A549 (cell line): Measurements from ENCODE around the gene NHERF1. TPM values are rescaled to one million over a fixed set of nuclear protein-coding genes. Genes with fewer than 3 reads are reported as not detected.
A peak's percentile ranks its signal among the peaks of the same experiment; 100 is the strongest.

Source experiments
- ATAC-seq, 2 experiments: fragments of 200-7000 bp in 1 of 2; fragments of >200 bp in 1 of 2; cut with Nextera tagmentation in 1 of 2; cut with Tn5 transposase in 1 of 2; 3 replicates each; pipeline versions ENCODE4 v1.8.0 to v1.9.1; 2018 to 2020; ENCODE audit warnings: mild to moderate bottlenecking in 1 of 2, moderate library complexity in 1 of 2
- CTCF ChIA-PET: fragments of 300-600 bp; sonication (Branson Sonifier 250); formaldehyde crosslinking; extraction: SDS; loops from one replicate; lab custom pipeline; 2021; ENCODE audit warnings: antibody characterized with exemption, inconsistent platforms; lab: Yijun Ruan, JAX
- POLR2A ChIA-PET: fragments of 350-600 bp; formaldehyde crosslinking; extraction: SDS; loops from one replicate; lab custom pipeline; 2021; ENCODE audit warnings: antibody characterized with exemption, inconsistent platforms; lab: Yijun Ruan, JAX
- DNase-seq, 2 experiments: peaks; one replicate each; pipeline versions ENCODE4 v3.0.0 to v3.0.0-alpha.2; 2011 to 2016; ENCODE audit warnings: low read depth in 1 of 2, low spot score in 1 of 2
- FAIRE-seq: peaks from 2 replicates; lab custom pipeline; 2011; peaks lifted over from hg19 to GRCh38; lab: Jason Lieb, UNC
- H3K27ac ChIP-seq, 2 experiments: fragments of >200 bp; sonication (Bioruptor Twin); formaldehyde crosslinking; 3 replicates each; pipeline ENCODE4 v1.5.1; 2016 to 2017
- H3K4me1 ChIP-seq: fragments of >200 bp; sonication (Bioruptor Twin); formaldehyde crosslinking; 3 replicates; pipeline ENCODE4 v1.6.1; 2016
- H3K4me2 ChIP-seq: fragments of >200 bp; sonication (Bioruptor Twin); formaldehyde crosslinking; 3 replicates; pipeline ENCODE4 v1.6.1; 2016
- H3K4me3 ChIP-seq: fragments of >200 bp; sonication (Bioruptor Twin); formaldehyde crosslinking; 3 replicates; pipeline ENCODE4 v1.5.1; 2016
- H3K9me3 ChIP-seq: fragments of >200 bp; sonication (Bioruptor Twin); formaldehyde crosslinking; 3 replicates; pipeline ENCODE4 v1.6.1; 2016
- CHD4 ChIP-seq: fragments of 200-600 bp; sonication (generic); IDR thresholded peaks from 2 replicates; pipeline ENCODE4 v1.6.1; 2016; ENCODE audit warnings: antibody characterized with exemption, mild to moderate bottlenecking, borderline replicate concordance
- CTCF ChIP-seq: fragments of >200 bp; sonication (Bioruptor Twin); formaldehyde crosslinking; IDR thresholded peaks from 3 replicates; pipeline ENCODE4 v1.5.1; 2016
- FOSB ChIP-seq: fragments of 250-450 bp; sonication (Bioruptor Pico); IDR thresholded peaks from 2 replicates; pipeline ENCODE4 v1.5.0; 2020; ENCODE audit warnings: mild to moderate bottlenecking, moderate library complexity
- FOSL2 ChIP-seq, 2 experiments: fragments of 450-650 bp in 1 of 2; fragments of >200 bp in 1 of 2; sonication (Bioruptor Twin) in 1 of 2; formaldehyde crosslinking; IDR thresholded peaks; 2 replicates each; pipeline versions ENCODE4 v1.5.0 to v1.6.1; 2016 to 2020; ENCODE audit warnings: mild to moderate bottlenecking in 1 of 2, moderate library complexity in 1 of 2
- HEYL ChIP-seq: fragments of 250-450 bp; sonication (Bioruptor Pico); IDR thresholded peaks from 2 replicates; pipeline ENCODE4 v1.8.0; 2021; ENCODE audit warnings: mild to moderate bottlenecking, moderate library complexity
- HMGXB4 ChIP-seq: fragments of 250-450 bp; sonication (Bioruptor Pico); IDR thresholded peaks from 2 replicates; pipeline ENCODE4 v1.5.0; 2021; ENCODE audit warnings: mild to moderate bottlenecking, moderate library complexity, borderline replicate concordance
- HOXA7 ChIP-seq: fragments of 250-450 bp; sonication (Bioruptor Pico); IDR thresholded peaks from 2 replicates; pipeline ENCODE4 v1.5.0; 2020; ENCODE audit warnings: mild to moderate bottlenecking, moderate library complexity
- HOXB5 ChIP-seq: fragments of 250-450 bp; sonication (Bioruptor Pico); IDR thresholded peaks from 2 replicates; pipeline ENCODE4 v1.5.0; 2020; ENCODE audit warnings: mild to moderate bottlenecking, moderate library complexity
- KDM5A ChIP-seq: fragments of 200-600 bp; sonication (generic); IDR thresholded peaks from 2 replicates; pipeline ENCODE4 v1.6.1; 2016; ENCODE audit warnings: antibody characterized with exemption, mild to moderate bottlenecking
- NFE2L2 ChIP-seq: fragments of 150-350 bp; conservative IDR thresholded peaks from 2 replicates; pipeline ENCODE4 v1.6.1; 2014; ENCODE audit warnings: low read length
- NPAS2 ChIP-seq: fragments of 250-450 bp; sonication (Bioruptor Pico); IDR thresholded peaks from 2 replicates; pipeline ENCODE4 v1.8.0; 2022; ENCODE audit warnings: mild to moderate bottlenecking, moderate library complexity, borderline replicate concordance
- NR3C1 ChIP-seq: fragments of >200 bp; sonication (Bioruptor Twin); formaldehyde crosslinking; IDR thresholded peaks from 3 replicates; pipeline ENCODE4 v1.6.1; 2017
- PHF8 ChIP-seq: fragments of 200-600 bp; sonication (generic); IDR thresholded peaks from 2 replicates; pipeline ENCODE4 v1.6.1; 2016; ENCODE audit warnings: low read depth, mild to moderate bottlenecking, antibody characterized with exemption, moderate library complexity, borderline replicate concordance
- RAD21 ChIP-seq, 2 experiments: fragments of >200 bp in 1 of 2; sonication (Bioruptor Twin) in 1 of 2; formaldehyde crosslinking in 1 of 2; IDR thresholded peaks in 1 of 2; conservative IDR thresholded peaks in 1 of 2; 2 replicates in 1 of 2; 3 replicates in 1 of 2; pipeline ENCODE4 v1.6.1; 2012 to 2018; ENCODE audit warnings: inconsistent platforms in 1 of 2
- RARB ChIP-seq: fragments of 250-450 bp; sonication (Bioruptor Pico); IDR thresholded peaks from 2 replicates; pipeline ENCODE4 v1.8.0; 2021; ENCODE audit warnings: mild to moderate bottlenecking, moderate library complexity
- RCOR1 ChIP-seq: fragments of 150-350 bp; IDR thresholded peaks from 2 replicates; pipeline ENCODE4 v1.6.1; 2014; ENCODE audit warnings: antibody characterized with exemption, low read length, low read depth
- SREBF2 ChIP-seq: fragments of 450-650 bp; IDR thresholded peaks from 2 replicates; pipeline ENCODE4 v1.6.1; 2014; ENCODE audit warnings: mild to moderate bottlenecking, moderate library complexity
- TFCP2L1 ChIP-seq: fragments of 250-450 bp; sonication (Bioruptor Pico); IDR thresholded peaks from 2 replicates; pipeline ENCODE4 v1.5.0; 2021; ENCODE audit warnings: mild to moderate bottlenecking
- USF2 ChIP-seq: fragments of 450-650 bp; IDR thresholded peaks from 2 replicates; pipeline ENCODE4 v1.6.1; 2014; ENCODE audit warnings: antibody characterized with exemption
- ZNF302 ChIP-seq: fragments of 250-450 bp; sonication (Bioruptor Pico); IDR thresholded peaks from 2 replicates; pipeline ENCODE4 v1.9.0; 2021; ENCODE audit warnings: inconsistent platforms, mild to moderate bottlenecking, moderate library complexity
- ZSCAN20 ChIP-seq: fragments of 250-450 bp; sonication (Bioruptor Pico); IDR thresholded peaks from 2 replicates; pipeline ENCODE4 v1.8.0; 2022; ENCODE audit warnings: mild to moderate bottlenecking, moderate library complexity
- WGBS: methylation state at CpG from one replicate; pipeline ENCODE4 v1.1.6; 2017; ENCODE audit errors: missing lambda C conversion rate; 5-methylcytosine and 5-hydroxymethylcytosine counted together
- polyA plus RNA-seq, 4 experiments: library from polyadenylated mRNA; depleted of rRNA in 3 of 4; stranded (reverse); fragments of >200 nt; fragmentation: RNase III in 1 of 4; extraction: RNeasy Plus Mini Kit Qiagen cat#74134 plus additional on column Dnase treatment in 1 of 4; gene quantifications; 2 replicates in 3 of 4; 3 replicates in 1 of 4; pipeline ENCODE4 v1.2.3, GENCODE V29; 2011 to 2017

Gene NHERF1
- polyA plus RNA-seq, 2 of the 4 experiments (the other 2 are of a cell fraction), result 41.5 to 51.5 TPM

- DNase-seq (no peak), FAIRE-seq (no peak), ATAC-seq (peak in 1 of 2 experiments; percentile 7; a peak in 2 of 6 replicates)
- H3K9me3 ChIP-seq, result no peaks in the 10 kb centered on the region
- H3K4me2 ChIP-seq, result peak overlapping the region; percentile 66
- TF ChIP-seq FOSB (CRISPR knock-in tag), result no peak
- no peak for TF ChIP-seq NPAS2 (CRISPR knock-in tag)
- TF ChIP-seq USF2, result no peak
- TF ChIP-seq HEYL (CRISPR knock-in tag), result no peak
- no peak for TF ChIP-seq NR3C1
- no peak for TF ChIP-seq ZNF302 (CRISPR knock-in tag)
- TF ChIP-seq SREBF2, result no peak
- TF ChIP-seq RCOR1, result no peak
- TF ChIP-seq HOXA7 (CRISPR knock-in tag), result no peak
- no peak for TF ChIP-seq HOXB5 (CRISPR knock-in tag)
- TF ChIP-seq FOSL2 (IDR thresholded peaks at IDR 0.05), result no peak
- TF ChIP-seq FOSL2 (CRISPR knock-in tag; IDR thresholded peaks at IDR 0.05), result no peak
- no peak for TF ChIP-seq CHD4
- TF ChIP-seq TFCP2L1, result no peak
- no peak for TF ChIP-seq KDM5A
- peaks cover 56% of the 10 kb centered on the region for H3K4me1 ChIP-seq
- POLR2A ChIA-PET, result no interaction called here
- peak overlapping the region; percentile 57 to 79; a peak in 5 of 6 replicates for H3K27ac ChIP-seq
- no peak overlapping the region for H3K4me3 ChIP-seq
- 91% methylated on average over 3 of the region's 3 CpGs for WGBS
- CTCF ChIA-PET, result interaction anchor here (1.0 to 34.9 kb wide), 7 partner anchors 3 to 191 kb away, joined by 3 to 705 read pairs (median 16); partner anchors contain the start of genes NAT9, NHERF1 and RAB37
Observed at GRCh38 chr17:74757502-74757901, 9.1 kb downstream of the NHERF1 start.

- ChIA-PET CTCF (interaction anchor here (0.5 to 34.9 kb wide), 9 partner anchors 4 to 539 kb away, joined by 3 to 705 read pairs (median 4); partner anchors contain the start of genes NAT9, NHERF1 and RAB37), POLR2A (interaction anchor here (0.5 to 2.8 kb wide), 2 partner anchors 9 to 17 kb away, joined by 3 to 12 read pairs; no protein-coding TSS in a partner anchor)
- Histone ChIP-seq H3K9me3 (no peaks in the 10 kb centered on the region), H3K27ac (peak overlapping the region; percentile 57 to 79), H3K4me3 (no peak overlapping the region), H3K4me2 (peak overlapping the region; percentile 66), H3K4me1 (peaks cover 58% of the 10 kb centered on the region)
- ATAC-seq (peak in 1 of 2 experiments; percentile 37; a peak in 3 of 6 replicates), FAIRE-seq (no peak), DNase-seq (peak in 1 of 2 experiments; percentile 61)
- TF ChIP-seq HMGXB4 (CRISPR knock-in tag) (no peak), RAD21 (conservative IDR thresholded peaks at IDR 0.05 in 1 of 2, IDR thresholded peaks at IDR 0.05 in 1 of 2) (no peak), ZSCAN20 (CRISPR knock-in tag) (no peak), FOSB (CRISPR knock-in tag) (no peak), HOXB5 (CRISPR knock-in tag) (no peak), CTCF (no peak), SREBF2 (no peak), NFE2L2 (no peak), ZNF302 (CRISPR knock-in tag) (no peak), PHF8 (no peak), RARB (CRISPR knock-in tag) (no peak)
- WGBS, result 58% methylated on average over 26 of the region's 26 CpGs
Observed at GRCh38 chr17:74757931-74758847, 9.8 kb downstream of the NHERF1 start.
